HepG2 (cell line): ENCODE data around the gene RBM23. TPM values are rescaled to one million over a fixed set of nuclear protein-coding genes. Genes with fewer than 3 reads are reported as not detected.

Experiments
- ATAC-seq: fragments of 200-7000 bp; cut with Tn5 transposase; 3 replicates; pipeline ENCODE4 v1.9.1; 2020; ENCODE audit warnings: mild to moderate bottlenecking, moderate library complexity
- BruUV-seq: library from RNA; stranded (reverse); fragments of 400-500 nt; replicated peaks from 2 replicates; lab custom pipeline; 2021; lab: Mats Ljungman, UMichigan
- CTCF ChIA-PET: fragments of 300-600 bp; formaldehyde crosslinking; extraction: SDS; loops from one replicate; lab custom pipeline; 2021; ENCODE audit warnings: low total read pairs, inconsistent platforms, low intra/inter-chr PET ratio; lab: Yijun Ruan, JAX
- POLR2A ChIA-PET: fragments of 350-600 bp; sonication (Branson Sonifier 250); formaldehyde crosslinking; loops from one replicate; lab custom pipeline; 2020; ENCODE audit warnings: antibody characterized with exemption, inconsistent platforms; lab: Yijun Ruan, JAX
- DNase-seq: peaks from one replicate; pipeline ENCODE4 v3.0.0-alpha.2; 2015; ENCODE audit warnings: low spot score
- FAIRE-seq: peaks from 3 replicates; lab custom pipeline; 2011; peaks lifted over from hg19 to GRCh38; lab: Jason Lieb, UNC
- H2AFZ ChIP-seq: one replicate; pipeline ENCODE4 v1.6.1; 2011; ENCODE audit warnings: low read length, inconsistent platforms
- H3K27ac ChIP-seq: fragments of 300-600 bp; 3 replicates; pipeline ENCODE4 v1.8.0; 2011; ENCODE audit warnings: mixed run types, mild to moderate bottlenecking, mixed read lengths, low read length, inconsistent platforms; ENCODE audit not compliant: insufficient read depth; ENCODE audit errors: extremely low read length
- H3K27me3 ChIP-seq, 2 experiments: fragments of 200-600 bp in 1 of 2; 2 replicates in 1 of 2; 3 replicates in 1 of 2; pipeline versions ENCODE4 v1.6.0 to v1.8.0; 2011; ENCODE audit warnings: low read length in 2 of 2, mild to moderate bottlenecking in 2 of 2, moderate library complexity in 2 of 2, inconsistent platforms in 1 of 2; ENCODE audit not compliant: insufficient read depth in 2 of 2, control insufficient read depth in 1 of 2
- H3K36me3 ChIP-seq, 2 experiments: fragments of 200-600 bp in 1 of 2; replicated peaks in 1 of 2; 2 replicates in 1 of 2; 3 replicates in 1 of 2; pipeline versions ENCODE4 v1.5.1 to v1.8.0; 2011; ENCODE audit warnings: low read length in 2 of 2, inconsistent platforms in 1 of 2; ENCODE audit not compliant: insufficient read depth in 2 of 2, control insufficient read depth in 1 of 2
- H3K4me1 ChIP-seq: 2 replicates; pipeline ENCODE4 v1.5.1; 2012; ENCODE audit warnings: low read length, inconsistent platforms; ENCODE audit not compliant: insufficient read depth
- H3K4me2 ChIP-seq: 2 replicates; pipeline ENCODE4 v1.6.0; 2011; ENCODE audit warnings: low read depth, low read length, inconsistent platforms
- H3K4me3 ChIP-seq, 3 experiments: fragments of 200-600 bp in 1 of 3; sonication (generic), shearing (Covaris generic) in 1 of 3; replicated peaks in 1 of 3; 2 replicates each; pipeline ENCODE4 v1.5.1; 2011 to 2016; ENCODE audit warnings: low read length in 3 of 3, inconsistent platforms in 2 of 3, low read depth in 2 of 3, mild to moderate bottlenecking in 2 of 3, control low read depth in 1 of 3, mixed read lengths in 1 of 3; ENCODE audit not compliant: insufficient read depth in 1 of 3
- H3K79me2 ChIP-seq: one replicate; pipeline ENCODE4 v1.6.1; 2011; ENCODE audit warnings: low read length, inconsistent platforms; ENCODE audit not compliant: insufficient read depth
- H3K9ac ChIP-seq: 2 replicates; pipeline ENCODE4 v1.6.0; 2011; ENCODE audit warnings: mild to moderate bottlenecking, low read depth, low read length, inconsistent platforms; ENCODE audit not compliant: insufficient read depth
- H3K9me3 ChIP-seq: 2 replicates; pipeline ENCODE4 v1.5.1; 2012; ENCODE audit warnings: mild to moderate bottlenecking, low read length
- H4K20me1 ChIP-seq: 2 replicates; pipeline ENCODE4 v1.6.0; 2011; ENCODE audit warnings: inconsistent platforms, mild to moderate bottlenecking, low read length, moderate library complexity; ENCODE audit not compliant: insufficient read depth
- ETV6 ChIP-seq: sonication (generic); formaldehyde crosslinking; conservative IDR thresholded peaks from 2 replicates; pipeline ENCODE4 v1.4.0; 2020; ENCODE audit warnings: missing genetic modification reagents
- HOXA3 ChIP-seq: sonication (generic); formaldehyde crosslinking; IDR thresholded peaks from 2 replicates; pipeline ENCODE4 v1.5.0; 2020; ENCODE audit warnings: missing genetic modification reagents
- NFIC ChIP-seq: IDR thresholded peaks from 2 replicates; pipeline ENCODE4 v1.6.1; 2012; ENCODE audit warnings: mild to moderate bottlenecking, low read length, inconsistent platforms
- TSC22D2 ChIP-seq: sonication (generic); formaldehyde crosslinking; IDR thresholded peaks from 2 replicates; pipeline ENCODE4 v1.5.1; 2020; ENCODE audit warnings: missing genetic modification reagents, mild to moderate bottlenecking, borderline replicate concordance
- ZKSCAN5 ChIP-seq: sonication (generic); formaldehyde crosslinking; IDR thresholded peaks from 2 replicates; pipeline ENCODE4 v1.5.1; 2020; ENCODE audit warnings: mild to moderate bottlenecking, missing genetic modification reagents
- ZMYM3 ChIP-seq: sonication (generic); formaldehyde crosslinking; IDR thresholded peaks from 2 replicates; pipeline ENCODE4 v1.5.1; 2020; ENCODE audit warnings: mild to moderate bottlenecking, missing genetic modification reagents
- ZNF282 ChIP-seq: fragments of 450-650 bp; IDR thresholded peaks from 2 replicates; pipeline ENCODE4 v1.6.1; 2018; ENCODE audit not compliant: partially characterized antibody
- ZNF292 ChIP-seq: sonication (generic); formaldehyde crosslinking; IDR thresholded peaks from 2 replicates; pipeline ENCODE4 v1.8.1; 2022; ENCODE audit warnings: mild to moderate bottlenecking, low read depth, missing genetic modification reagents, borderline replicate concordance
- ZNF614 ChIP-seq: IDR thresholded peaks from 2 replicates; pipeline ENCODE4 v1.6.1; 2018; ENCODE audit warnings: missing biosample characterization, missing genetic modification reagents, inconsistent platforms, borderline replicate concordance
- ZNF644 ChIP-seq: IDR thresholded peaks from 2 replicates; pipeline ENCODE4 v1.6.1; 2016; ENCODE audit warnings: low read depth
- WGBS: methylation state at CpG from one replicate; pipeline ENCODE4 v1.1.6; 2017; ENCODE audit warnings: low lambda C conversion rate; 5-methylcytosine and 5-hydroxymethylcytosine counted together
- in situ Hi-C: cut with HindIII; loops from 2 replicates; pipeline ENCODE4 v1.10.0; 2017; ENCODE audit warnings: low pct_unique_long_range_greater_than_20kb; ENCODE audit not compliant: extremely low pct_ligation_motif_present
- intact Hi-C: fragments of 100-400 bp; cut with micrococcal nuclease; formaldehyde crosslinking; loops from one replicate; pipeline ENCODE4 v1.10.0; 2022; ENCODE audit not compliant: unreplicated experiment
- polyA plus RNA-seq, 8 experiments: library from polyadenylated mRNA; depleted of rRNA in 3 of 8; stranded (reverse) in 7 of 8; unstranded in 1 of 8; fragments of >200 nt; fragmentation: Illumina TruSeq in 4 of 8; extraction: Trizol in 4 of 8; gene quantifications; 2 replicates each; pipeline versions ENCODE4 v1.2.1 to v1.2.3, GENCODE V29; 2011 to 2016; ENCODE audit warnings: low read depth in 4 of 8, missing spikeins in 1 of 8, mixed read lengths in 1 of 8; ENCODE audit not compliant: insufficient read depth in 1 of 8
- total RNA-seq, 5 experiments: library from RNA; depleted of rRNA; stranded (reverse); fragments of >200 nt; fragmentation: Illumina TruSeq; extraction: Trizol; gene quantifications; 2 replicates each; pipeline ENCODE4 v1.2.3, GENCODE V29; 2016; ENCODE audit warnings: low read depth in 1 of 5
- TF ChIP-seq, protein P1 (sequence below), 2 experiments: sonication (generic) in 1 of 2; formaldehyde crosslinking in 1 of 2; IDR thresholded peaks; 2 replicates each; pipeline versions ENCODE4 v1.4.0 to v1.6.1; 2016 to 2020; ENCODE audit warnings: borderline replicate concordance in 1 of 2, low read depth in 1 of 2, mild to moderate bottlenecking in 1 of 2, missing genetic modification reagents in 1 of 2
- TF ChIP-seq, protein P2 (sequence below): sonication (generic); formaldehyde crosslinking; IDR thresholded peaks from 2 replicates; pipeline ENCODE4 v1.5.0; 2020; ENCODE audit warnings: mild to moderate bottlenecking, missing genetic modification reagents
- TF ChIP-seq, protein P3 (sequence below): sonication (generic); formaldehyde crosslinking; IDR thresholded peaks from 2 replicates; pipeline ENCODE4 v1.5.1; 2020; ENCODE audit warnings: mild to moderate bottlenecking, missing genetic modification reagents

Gene RBM23
- total and polyA plus RNA-seq, 2 of the 13 experiments (the other 11 are each of a cell fraction or from before 2014, with no cell fraction given): 1.5 to 2.1 TPM

DNA sequence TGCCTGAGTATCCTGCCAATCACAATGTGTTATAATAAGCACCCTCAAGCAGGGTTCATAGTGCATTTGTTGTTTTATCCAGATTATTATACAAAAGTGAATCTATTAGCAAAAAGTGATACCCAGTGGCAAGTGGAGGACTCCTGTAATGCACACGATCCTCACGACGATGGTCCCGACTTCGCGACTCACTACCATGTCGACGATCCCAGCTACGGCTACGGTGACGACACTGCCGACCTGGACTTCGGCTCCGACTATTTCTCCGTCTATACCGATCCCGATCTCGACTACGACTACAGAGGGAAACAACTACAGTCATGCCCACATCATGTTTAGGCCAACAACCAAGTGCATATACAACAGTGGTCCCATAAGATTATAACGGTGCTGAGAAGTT lies 12.9 kb downstream of the RBM23 start (continued):
- TF ChIP-seq, protein P1, sequence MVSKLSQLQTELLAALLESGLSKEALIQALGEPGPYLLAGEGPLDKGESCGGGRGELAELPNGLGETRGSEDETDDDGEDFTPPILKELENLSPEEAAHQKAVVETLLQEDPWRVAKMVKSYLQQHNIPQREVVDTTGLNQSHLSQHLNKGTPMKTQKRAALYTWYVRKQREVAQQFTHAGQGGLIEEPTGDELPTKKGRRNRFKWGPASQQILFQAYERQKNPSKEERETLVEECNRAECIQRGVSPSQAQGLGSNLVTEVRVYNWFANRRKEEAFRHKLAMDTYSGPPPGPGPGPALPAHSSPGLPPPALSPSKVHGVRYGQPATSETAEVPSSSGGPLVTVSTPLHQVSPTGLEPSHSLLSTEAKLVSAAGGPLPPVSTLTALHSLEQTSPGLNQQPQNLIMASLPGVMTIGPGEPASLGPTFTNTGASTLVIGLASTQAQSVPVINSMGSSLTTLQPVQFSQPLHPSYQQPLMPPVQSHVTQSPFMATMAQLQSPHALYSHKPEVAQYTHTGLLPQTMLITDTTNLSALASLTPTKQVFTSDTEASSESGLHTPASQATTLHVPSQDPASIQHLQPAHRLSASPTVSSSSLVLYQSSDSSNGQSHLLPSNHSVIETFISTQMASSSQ (IDR thresholded peaks at IDR 0.05; ENCODE audit: low read depth): no peak
- TF ChIP-seq, protein P1 (CRISPR knock-in tag; IDR thresholded peaks at IDR 0.05; ENCODE audit: borderline replicate concordance): 0 out of 2 replicates have a peak, but pooled peaks have one; percentile 19

DNA sequence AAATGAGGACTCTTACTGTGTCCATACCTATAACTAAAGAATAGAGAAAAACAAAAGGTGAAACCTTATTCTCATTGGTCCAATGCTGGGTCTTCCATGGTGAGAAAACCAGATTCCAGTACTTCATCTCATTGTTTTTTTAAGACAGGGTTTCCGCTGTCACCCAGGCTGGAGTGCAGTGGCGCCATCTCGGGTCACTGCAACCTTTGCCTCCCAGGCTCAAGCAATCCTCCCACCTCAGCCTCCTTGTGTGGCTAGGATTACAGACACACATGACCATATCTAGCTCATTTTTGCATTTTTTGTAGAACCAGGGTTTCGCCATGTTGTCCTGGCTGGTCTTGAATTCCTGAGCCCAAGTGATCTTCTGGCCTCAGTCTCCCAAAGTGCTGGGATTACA lies 13.3 kb downstream of the RBM23 start:
- Histone ChIP-seq H3K36me3 (no peaks in the 10 kb centered on the region), H3K4me2 (no peak overlapping the region), H3K4me1 (peaks cover 43% of the 10 kb centered on the region), H3K27me3 (no peaks in the 10 kb centered on the region), H4K20me1 (no peaks in the 10 kb centered on the region), H3K79me2 (no peaks in the 10 kb centered on the region), H3K27ac (no peak overlapping the region), H3K4me3 (no peak overlapping the region), H3K9ac (no peak overlapping the region), H2AFZ (no peak overlapping the region), H3K9me3 (no peaks in the 10 kb centered on the region)
- 76% methylated on average over 4 of the region's 4 CpGs for WGBS
- POLR2A ChIA-PET: interaction anchor here (1.2 to 1.6 kb wide), 2 partner anchors 11 to 24 kb away, joined by 4 read pairs; partner anchors contain the start of gene PRMT5
- DNase-seq: no peak
- ATAC-seq: no peak
- no peak for FAIRE-seq
- intact Hi-C loops: no loop called here
- BruUV-seq: no TSS peak
- CTCF ChIA-PET: no interaction called here
- in situ Hi-C loops: no loop called here
- TF ChIP-seq ZMYM3 (CRISPR knock-in tag) (peak; percentile 52; the same call in 1 of the 2 replicates), ETV6 (CRISPR knock-in tag) (no peak), ZNF614 (CRISPR knock-in tag) (peak; percentile 89; the same call in 1 of the 2 replicates), ZNF292 (CRISPR knock-in tag) (0 out of 2 replicates have a peak, but pooled peaks have one; percentile 39), ZKSCAN5 (CRISPR knock-in tag) (0 out of 2 replicates have a peak, but pooled peaks have one; percentile 24), HOXA3 (CRISPR knock-in tag) (0 out of 2 replicates have a peak, but pooled peaks have one; percentile 19), NFIC (no peak), ZNF282 (no peak), TSC22D2 (no peak), ZNF644 (0 out of 2 replicates have a peak, but pooled peaks have one; percentile 22)
- TF ChIP-seq, protein P2, sequence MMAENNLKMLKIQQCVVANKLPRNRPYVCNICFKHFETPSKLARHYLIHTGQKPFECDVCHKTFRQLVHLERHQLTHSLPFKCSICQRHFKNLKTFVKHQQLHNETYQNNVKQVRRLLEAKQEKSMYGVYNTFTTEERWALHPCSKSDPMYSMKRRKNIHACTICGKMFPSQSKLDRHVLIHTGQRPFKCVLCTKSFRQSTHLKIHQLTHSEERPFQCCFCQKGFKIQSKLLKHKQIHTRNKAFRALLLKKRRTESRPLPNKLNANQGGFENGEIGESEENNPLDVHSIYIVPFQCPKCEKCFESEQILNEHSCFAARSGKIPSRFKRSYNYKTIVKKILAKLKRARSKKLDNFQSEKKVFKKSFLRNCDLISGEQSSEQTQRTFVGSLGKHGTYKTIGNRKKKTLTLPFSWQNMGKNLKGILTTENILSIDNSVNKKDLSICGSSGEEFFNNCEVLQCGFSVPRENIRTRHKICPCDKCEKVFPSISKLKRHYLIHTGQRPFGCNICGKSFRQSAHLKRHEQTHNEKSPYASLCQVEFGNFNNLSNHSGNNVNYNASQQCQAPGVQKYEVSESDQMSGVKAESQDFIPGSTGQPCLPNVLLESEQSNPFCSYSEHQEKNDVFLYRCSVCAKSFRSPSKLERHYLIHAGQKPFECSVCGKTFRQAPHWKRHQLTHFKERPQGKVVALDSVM (CRISPR knock-in tag): peak; percentile 90
- TF ChIP-seq, protein P3, sequence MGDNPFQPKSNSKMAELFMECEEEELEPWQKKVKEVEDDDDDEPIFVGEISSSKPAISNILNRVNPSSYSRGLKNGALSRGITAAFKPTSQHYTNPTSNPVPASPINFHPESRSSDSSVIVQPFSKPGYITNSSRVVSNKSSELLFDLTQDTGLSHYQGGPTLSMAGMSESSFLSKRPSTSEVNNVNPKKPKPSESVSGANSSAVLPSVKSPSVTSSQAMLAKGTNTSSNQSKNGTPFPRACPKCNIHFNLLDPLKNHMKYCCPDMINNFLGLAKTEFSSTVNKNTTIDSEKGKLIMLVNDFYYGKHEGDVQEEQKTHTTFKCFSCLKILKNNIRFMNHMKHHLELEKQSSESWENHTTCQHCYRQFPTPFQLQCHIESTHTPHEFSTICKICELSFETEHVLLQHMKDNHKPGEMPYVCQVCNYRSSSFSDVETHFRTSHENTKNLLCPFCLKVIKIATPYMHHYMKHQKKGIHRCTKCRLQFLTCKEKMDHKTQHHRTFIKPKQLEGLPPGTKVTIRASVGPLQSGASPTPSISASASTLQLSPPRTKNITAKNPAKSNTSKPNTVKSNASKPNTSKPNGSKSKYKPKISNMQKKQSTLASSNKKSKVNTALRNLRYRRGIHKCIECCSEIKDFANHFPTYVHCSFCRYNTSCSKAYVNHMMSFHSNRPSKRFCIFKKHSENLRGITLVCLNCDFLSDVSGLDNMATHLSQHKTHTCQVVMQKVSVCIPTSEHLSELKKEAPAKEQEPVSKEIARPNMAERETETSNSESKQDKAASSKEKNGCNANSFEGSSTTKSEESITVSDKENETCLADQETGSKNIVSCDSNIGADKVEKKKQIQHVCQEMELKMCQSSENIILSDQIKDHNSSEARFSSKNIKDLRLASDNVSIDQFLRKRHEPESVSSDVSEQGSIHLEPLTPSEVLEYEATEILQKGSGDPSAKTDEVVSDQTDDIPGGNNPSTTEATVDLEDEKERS (CRISPR knock-in tag): 0 out of 2 replicates have a peak, but pooled peaks have one; percentile 37
